ENCODE data around the gene CTBP1.

DNA sequence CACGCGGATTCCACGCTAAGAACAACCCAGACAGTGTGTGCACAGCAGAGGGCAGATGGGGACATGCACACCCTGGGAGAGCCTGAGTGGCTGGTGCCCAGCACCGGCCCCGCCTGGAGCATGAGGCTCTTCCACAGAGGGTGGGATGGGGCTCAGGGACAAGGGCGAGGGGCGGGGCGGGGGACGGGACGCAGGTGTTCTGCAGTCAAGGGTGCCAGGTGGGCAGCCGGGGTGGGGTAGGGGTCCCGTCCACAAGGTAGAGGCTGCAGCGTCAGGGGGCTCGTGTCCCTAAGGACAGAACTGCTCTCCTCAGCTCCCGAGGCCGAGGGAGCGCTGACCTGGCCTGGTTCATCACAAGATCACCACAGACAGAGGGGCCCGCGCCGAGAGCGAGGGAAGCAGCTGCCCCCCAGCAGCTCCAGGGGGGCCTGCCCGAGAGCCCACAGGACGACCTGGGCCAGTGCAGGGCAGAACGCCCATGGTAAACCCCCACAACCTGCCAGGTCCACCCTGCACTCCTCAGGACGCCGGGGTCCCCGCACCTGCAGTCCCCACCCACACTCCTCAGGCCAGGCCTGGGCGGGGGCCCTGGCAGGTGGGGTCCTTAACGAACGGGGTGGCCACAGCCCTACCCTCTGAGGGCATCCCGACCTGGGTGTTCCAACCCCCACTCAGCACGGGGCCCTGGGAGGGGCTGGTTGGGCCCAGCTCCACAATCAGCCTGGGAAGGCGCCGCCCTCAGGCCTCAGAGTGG lies 26.7 kb downstream of the CTBP1 start:
- TF ChIP-seq EP300 (IDR thresholded peaks at IDR 0.05) = no peak
- TF ChIP-seq, protein P1, sequence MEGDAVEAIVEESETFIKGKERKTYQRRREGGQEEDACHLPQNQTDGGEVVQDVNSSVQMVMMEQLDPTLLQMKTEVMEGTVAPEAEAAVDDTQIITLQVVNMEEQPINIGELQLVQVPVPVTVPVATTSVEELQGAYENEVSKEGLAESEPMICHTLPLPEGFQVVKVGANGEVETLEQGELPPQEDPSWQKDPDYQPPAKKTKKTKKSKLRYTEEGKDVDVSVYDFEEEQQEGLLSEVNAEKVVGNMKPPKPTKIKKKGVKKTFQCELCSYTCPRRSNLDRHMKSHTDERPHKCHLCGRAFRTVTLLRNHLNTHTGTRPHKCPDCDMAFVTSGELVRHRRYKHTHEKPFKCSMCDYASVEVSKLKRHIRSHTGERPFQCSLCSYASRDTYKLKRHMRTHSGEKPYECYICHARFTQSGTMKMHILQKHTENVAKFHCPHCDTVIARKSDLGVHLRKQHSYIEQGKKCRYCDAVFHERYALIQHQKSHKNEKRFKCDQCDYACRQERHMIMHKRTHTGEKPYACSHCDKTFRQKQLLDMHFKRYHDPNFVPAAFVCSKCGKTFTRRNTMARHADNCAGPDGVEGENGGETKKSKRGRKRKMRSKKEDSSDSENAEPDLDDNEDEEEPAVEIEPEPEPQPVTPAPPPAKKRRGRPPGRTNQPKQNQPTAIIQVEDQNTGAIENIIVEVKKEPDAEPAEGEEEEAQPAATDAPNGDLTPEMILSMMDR (IDR thresholded peaks at IDR 0.05) = no peak
- TF ChIP-seq POLR2A (IDR thresholded peaks at IDR 0.05) = no peak
